Right cardiac atrium (tissue), 5 donors: ENCODE data around the gene ATP6V0D1. TPM values are rescaled to one million over a fixed set of nuclear protein-coding genes. Genes with fewer than 3 reads are reported as not detected.

Experiments used
- ATAC-seq, 2 donors: fragments of 200-7000 bp; cut with Tn5 transposase; one replicate each; pipeline versions ENCODE4 v1.8.0 to v1.9.1; 2020; ENCODE audit warnings: moderate library complexity in 2 of 2, mild to moderate bottlenecking in 1 of 2
- DNase-seq, 3 donors: peaks; one replicate each; pipeline ENCODE4 v3.0.0-alpha.2; 2020
- H3K27ac ChIP-seq: one replicate; pipeline ENCODE4 v1.5.1; 2013; ENCODE audit warnings: mild to moderate bottlenecking, low read length, control low read depth, moderate library complexity
- H3K27me3 ChIP-seq: one replicate; pipeline ENCODE4 v1.6.1; 2013; ENCODE audit not compliant: control insufficient read depth, insufficient read depth
- H3K4me1 ChIP-seq: one replicate; pipeline ENCODE4 v1.6.1; 2013; ENCODE audit warnings: low read length; ENCODE audit not compliant: control insufficient read depth, insufficient read depth
- H3K4me3 ChIP-seq: one replicate; pipeline ENCODE4 v1.5.1; 2013; ENCODE audit warnings: low read length, control low read depth
- H3K9me3 ChIP-seq: one replicate; pipeline ENCODE4 v1.6.1; 2013; ENCODE audit warnings: low read length; ENCODE audit not compliant: control insufficient read depth
- WGBS: extraction: QIAGEN DNeasy Blood & Tissue Kit; methylation state at CpG from one replicate; pipeline ENCODE4 v1.1.7; 2013; 5-methylcytosine and 5-hydroxymethylcytosine counted together
- intact Hi-C, 4 donors: fragments of 100-400 bp; cut with DNase I; formaldehyde crosslinking; loops; one replicate each; pipeline versions ENCODE4 v1.11.0 to v1.14.0; 2022 to 2023
- polyA plus RNA-seq: library from polyadenylated mRNA; stranded (reverse); fragments of 200-250 nt; gene quantifications from one replicate; pipeline ENCODE4 v1.2.3, GENCODE V29; 2013
- total RNA-seq, 4 donors: library from RNA; stranded (reverse); fragmentation: NEBNext Ultra II Directional; extraction: Animal tissue kit (Norgen Biotek cat#: 25700); gene quantifications; one replicate each; pipeline ENCODE4 v1.2.1, GENCODE V29; 2021
- donor health status: healthy with polysubstance abuse.
- donor health status: DM: no; HTN: yes; CAD: no.
- donor health status: DM: no; HTN: no; CAD: no.
- donor health status: DM: no; HTN: yes; CAD: no; lungs with severe emphysema.
- donor health status: DM: yes; HTN: yes; CAD: no.

Gene ATP6V0D1
- total and polyA plus RNA-seq, 5 donors, result 44.6 to 79.4 (median 64.8) TPM

DNA sequence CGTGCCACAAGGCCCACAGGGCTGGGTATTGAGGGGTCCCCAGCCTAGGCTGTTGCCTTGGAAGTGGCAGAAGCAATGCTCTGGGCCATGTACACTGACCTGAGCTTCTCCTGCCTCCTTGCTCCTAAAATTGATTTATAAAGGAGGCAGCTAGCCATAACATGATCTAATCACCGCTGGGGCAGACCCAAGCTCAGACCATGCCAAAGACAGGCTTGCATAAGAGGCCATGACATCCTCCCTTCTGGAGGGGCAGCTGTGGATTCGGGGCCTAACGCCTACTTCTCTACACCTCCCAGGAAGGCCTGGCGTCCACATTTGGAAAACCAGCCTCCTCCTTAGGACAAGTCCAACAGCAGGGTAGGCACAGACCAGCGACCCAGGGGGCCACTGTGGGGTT lies 37.7 kb downstream of the ATP6V0D1 start:
- peak; percentile 77 to 86 (median 80) for DNase-seq
- H3K27me3 ChIP-seq, result no peaks in the 10 kb centered on the region
- peaks cover 38% of the 10 kb centered on the region for H3K4me1 ChIP-seq
- no peak overlapping the region for H3K4me3 ChIP-seq
- peak; percentile 43 to 61 for ATAC-seq
- no peaks in the 10 kb centered on the region for H3K9me3 ChIP-seq
- intact Hi-C loops, result no loop called here
- H3K27ac ChIP-seq, result no peak overlapping the region
- 69% methylated on average over 6 of the region's 6 CpGs for WGBS

GRCh38 chr16:67442581-67443255 lies 38.2 kb downstream of the ATP6V0D1 start:
- 86% methylated on average over 13 of the region's 13 CpGs for WGBS
- no peak for DNase-seq
- intact Hi-C loops, result no loop called here

GRCh38 chr16:67441907-67442306 lies 39.0 kb downstream of the ATP6V0D1 start:
- peak; percentile 53 to 80 (median 80) for DNase-seq
- 56% methylated on average over 5 of the region's 5 CpGs for WGBS
- intact Hi-C loops, result no loop called here
- Histone ChIP-seq H3K4me3 (no peak overlapping the region), H3K9me3 (no peaks in the 10 kb centered on the region), H3K4me1 (peaks cover 31% of the 10 kb centered on the region), H3K27me3 (no peaks in the 10 kb centered on the region), H3K27ac (no peak overlapping the region)
- ATAC-seq, result peak in 1 of 2 donors; percentile 14

More at GRCh38 chr16:67442581-67443255, 38.2 kb downstream of the ATP6V0D1 start:
- H3K4me1 ChIP-seq, result peaks cover 37% of the 10 kb centered on the region
- ATAC-seq, result no peak
- no peak overlapping the region for H3K4me3 ChIP-seq
- no peaks in the 10 kb centered on the region for H3K9me3 ChIP-seq
- H3K27me3 ChIP-seq, result no peaks in the 10 kb centered on the region
- H3K27ac ChIP-seq, result no peak overlapping the region

DNA sequence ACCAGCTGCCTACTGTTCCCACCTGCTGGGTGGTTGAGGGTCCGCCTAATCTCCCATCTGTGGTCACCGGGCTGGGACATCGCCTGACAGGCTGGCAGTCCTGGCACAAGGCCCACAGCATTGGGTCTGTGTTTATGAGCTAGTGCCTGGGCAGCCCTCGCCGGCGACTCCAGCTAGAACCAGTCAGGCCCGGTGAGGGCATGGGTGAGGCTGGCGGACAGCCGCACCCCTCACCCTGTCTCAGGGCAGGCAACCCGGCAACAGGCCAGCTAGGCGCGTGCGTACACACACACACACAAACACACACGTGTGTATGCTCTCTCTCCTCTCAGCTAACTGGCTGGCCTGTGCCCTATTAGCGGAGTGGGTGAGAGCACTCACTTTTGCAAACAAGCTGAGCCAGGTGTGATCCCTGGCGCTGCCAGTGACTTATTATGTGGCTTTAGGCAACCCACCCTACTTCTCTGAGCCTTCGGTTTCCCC lies 39.6 kb downstream of the ATP6V0D1 start:
- Histone ChIP-seq H3K4me1 (peaks cover 25% of the 10 kb centered on the region), H3K27ac (no peak overlapping the region), H3K4me3 (no peak overlapping the region), H3K9me3 (no peaks in the 10 kb centered on the region), H3K27me3 (no peaks in the 10 kb centered on the region)
- DNase-seq (peak; percentile 41 to 77 (median 74)), ATAC-seq (peak in 1 of 2 donors; percentile 8)
- 72% methylated on average over 17 of the region's 17 CpGs for WGBS
- intact Hi-C loops, result no loop called here

DNA sequence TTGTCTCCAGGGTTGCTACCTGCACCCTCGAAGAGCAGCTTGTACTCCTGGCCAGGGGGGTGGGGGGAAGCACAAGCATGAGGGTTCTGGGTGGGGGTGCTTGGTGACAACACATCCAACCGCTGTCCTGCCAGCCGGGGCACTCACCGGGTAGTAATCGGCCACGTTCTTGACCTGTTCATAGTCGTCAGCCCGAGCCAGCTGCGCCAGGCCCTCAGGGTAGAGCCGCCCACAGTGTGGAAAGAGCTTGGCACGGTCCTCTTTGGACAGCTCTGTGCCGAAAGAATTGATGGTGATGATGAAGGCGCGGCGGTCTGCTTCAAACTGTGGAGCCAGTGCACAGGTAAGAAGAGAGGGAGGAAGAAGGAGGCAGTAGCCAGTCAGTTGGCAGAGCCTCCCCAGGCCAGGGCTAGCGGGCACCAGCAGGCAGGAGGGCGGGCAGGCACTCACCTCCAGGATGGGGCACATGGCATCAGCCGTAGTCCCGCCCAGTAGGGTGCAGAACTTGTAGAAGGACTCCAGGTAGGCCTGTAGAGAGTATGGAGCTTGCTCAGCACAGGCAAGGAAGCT lies 42.0 kb downstream of the ATP6V0D1 start:
- intact Hi-C loops, result no loop called here
- DNase-seq, result no peak
- no peak overlapping the region for H3K27ac ChIP-seq
- no peak overlapping the region for H3K4me3 ChIP-seq
- no peaks in the 10 kb centered on the region for H3K27me3 ChIP-seq
- ATAC-seq, result no peak
- 94% methylated on average over 19 of the region's 19 CpGs for WGBS
- no peaks in the 10 kb centered on the region for H3K9me3 ChIP-seq
- peaks cover 7% of the 10 kb centered on the region for H3K4me1 ChIP-seq

DNA sequence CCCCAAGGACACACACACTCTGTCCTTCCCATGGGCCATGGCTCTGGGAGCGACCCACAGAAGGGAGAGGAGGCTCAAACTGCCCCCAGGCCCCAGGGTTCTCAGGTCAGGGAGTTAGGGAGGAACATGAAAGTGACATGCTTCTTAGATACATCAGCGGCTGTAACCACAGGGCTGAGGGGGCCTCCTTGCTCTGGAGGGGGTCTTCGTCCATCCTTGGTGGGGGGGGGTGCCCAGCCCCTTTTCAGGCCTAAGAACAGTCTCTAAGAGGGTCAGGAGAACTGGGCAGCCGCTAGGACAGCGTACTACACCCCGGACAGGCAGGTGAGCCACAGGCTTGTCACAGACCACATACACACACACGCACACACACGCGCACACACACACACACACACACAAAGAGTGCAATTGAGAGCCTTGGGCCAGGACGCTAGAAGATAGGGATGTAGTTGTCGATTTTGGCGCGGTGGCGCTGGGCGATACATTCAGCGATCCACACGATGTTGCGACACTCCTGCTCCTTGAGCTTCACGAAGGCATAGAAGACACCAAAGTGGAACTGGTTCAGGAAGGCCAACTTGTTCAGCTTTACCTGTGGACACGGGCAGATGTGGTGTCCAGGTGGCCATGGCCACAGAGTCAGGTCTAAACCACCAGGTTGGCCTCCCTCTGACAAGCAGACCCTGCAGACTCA lies 42.7 kb downstream of the ATP6V0D1 start:
- H3K9me3 ChIP-seq, result no peaks in the 10 kb centered on the region
- no peaks in the 10 kb centered on the region for H3K27me3 ChIP-seq
- no peak overlapping the region for H3K27ac ChIP-seq
- 96% methylated on average over 20 of the region's 20 CpGs for WGBS
- ATAC-seq, result no peak
- H3K4me1 ChIP-seq, result peaks cover 3% of the 10 kb centered on the region
- intact Hi-C loops, result no loop called here
- H3K4me3 ChIP-seq, result no peak overlapping the region
- peak in 1 of 3 donors; percentile 50 for DNase-seq

DNA sequence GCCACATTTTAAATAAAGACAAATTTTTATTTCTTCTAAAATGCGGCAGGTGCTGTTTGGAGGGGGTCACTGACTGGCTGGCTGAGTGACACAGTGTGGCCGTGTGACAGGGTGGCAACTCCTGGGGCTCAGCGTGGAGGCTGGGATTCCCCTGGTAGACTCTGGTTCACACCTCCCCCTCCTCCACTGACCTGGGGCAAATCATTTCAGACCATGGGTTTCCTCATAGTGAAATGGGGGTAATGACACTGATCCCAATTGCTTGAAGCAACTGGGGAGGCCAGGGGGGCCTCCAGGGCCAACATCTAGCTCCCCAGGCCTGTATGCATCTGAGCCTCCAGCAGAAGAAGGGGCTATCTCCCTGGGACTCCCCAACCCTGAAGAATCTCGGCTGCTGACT lies 43.4 kb downstream of the ATP6V0D1 start:
- 82% methylated on average over 4 of the region's 4 CpGs for WGBS
- ATAC-seq (no peak), DNase-seq (peak in 1 of 3 donors; percentile 7)
- Histone ChIP-seq H3K27me3 (no peaks in the 10 kb centered on the region), H3K4me1 (peaks cover 3% of the 10 kb centered on the region), H3K4me3 (no peak overlapping the region), H3K9me3 (no peaks in the 10 kb centered on the region), H3K27ac (no peak overlapping the region)
- intact Hi-C loops, result no loop called here

DNA sequence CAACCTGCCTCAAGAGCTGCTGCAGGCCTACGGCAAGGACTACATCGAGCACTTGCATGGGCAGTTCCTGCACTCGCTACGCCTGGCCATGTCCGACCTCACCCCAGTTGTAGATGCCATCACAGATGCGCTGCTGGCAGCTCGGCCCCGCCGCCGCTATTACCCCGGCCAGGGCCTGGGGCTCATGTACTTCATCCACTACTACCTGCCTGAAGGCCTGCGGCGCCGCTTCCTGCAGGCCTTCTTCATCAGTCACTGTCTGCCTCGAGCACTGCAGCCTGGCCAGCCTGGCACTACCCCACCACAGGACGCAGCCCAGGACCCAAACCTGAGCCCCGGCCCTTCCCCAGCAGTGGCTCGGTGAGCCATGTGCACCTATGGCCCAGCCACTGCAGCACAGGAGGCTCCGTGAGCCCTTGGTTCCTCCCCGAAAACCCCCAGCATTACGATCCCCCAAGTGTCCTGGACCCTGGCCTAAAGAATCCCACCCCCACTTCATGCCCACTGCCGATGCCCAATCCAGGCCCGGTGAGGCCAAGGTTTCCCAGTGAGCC lies 44.2 kb downstream of the ATP6V0D1 start:
- Histone ChIP-seq H3K4me1 (no peaks in the 10 kb centered on the region), H3K27me3 (no peaks in the 10 kb centered on the region), H3K4me3 (no peak overlapping the region), H3K9me3 (no peaks in the 10 kb centered on the region), H3K27ac (no peak overlapping the region)
- intact Hi-C loops, result no loop called here
- DNase-seq (peak in 1 of 3 donors; percentile 35), ATAC-seq (no peak)
- 95% methylated on average over 23 of the region's 23 CpGs for WGBS

GRCh38 chr16:67435758-67436164 lies 45.2 kb downstream of the ATP6V0D1 start:
- Histone ChIP-seq H3K27ac (no peak overlapping the region), H3K27me3 (no peaks in the 10 kb centered on the region), H3K9me3 (no peaks in the 10 kb centered on the region), H3K4me3 (no peak overlapping the region), H3K4me1 (no peaks in the 10 kb centered on the region)
- 93% methylated on average over 16 of the region's 16 CpGs for WGBS
- intact Hi-C loops, result no loop called here
- DNase-seq (no peak), ATAC-seq (no peak)

DNA sequence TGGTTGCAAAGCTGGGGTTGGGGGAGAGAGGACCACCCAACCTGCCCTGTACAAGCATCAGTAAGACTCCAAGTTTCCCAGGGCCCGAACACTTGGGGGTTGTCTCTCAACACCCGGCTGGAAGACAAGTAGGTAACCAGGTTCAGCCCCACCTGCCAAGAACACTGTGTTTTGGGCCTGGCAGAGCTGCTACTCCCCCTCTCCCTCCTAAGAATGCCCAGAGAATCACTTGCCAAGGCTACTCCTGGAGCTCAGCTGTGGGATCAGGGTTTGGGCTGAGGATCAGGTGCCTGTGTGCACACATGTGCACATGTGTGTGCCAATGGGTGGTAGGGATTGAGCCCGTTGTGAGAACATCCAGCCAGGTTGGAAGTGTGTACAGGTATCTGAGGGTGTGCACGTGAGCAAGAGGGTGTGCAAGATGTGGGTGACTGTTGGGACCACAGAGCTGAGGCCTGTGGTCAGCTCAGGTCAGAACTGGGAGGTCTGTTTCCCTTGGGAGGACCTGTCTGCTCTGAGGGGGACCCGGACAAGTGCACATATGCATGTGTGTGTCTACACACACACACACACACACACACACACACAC lies 47.7 kb downstream of the ATP6V0D1 start:
- Histone ChIP-seq H3K27me3 (no peaks in the 10 kb centered on the region), H3K4me1 (no peaks in the 10 kb centered on the region), H3K27ac (no peak overlapping the region), H3K9me3 (no peaks in the 10 kb centered on the region), H3K4me3 (no peak overlapping the region)
- no peak for DNase-seq
- WGBS, result 94% methylated on average over 5 of the region's 5 CpGs
- ATAC-seq, result no peak
- intact Hi-C loops, result no loop called here

GRCh38 chr16:67432506-67432890 lies 48.5 kb downstream of the ATP6V0D1 start:
- no peak for ATAC-seq
- no peak overlapping the region for H3K27ac ChIP-seq
- WGBS, result 68% methylated on average over 5 of the region's 5 CpGs

More at GRCh38 chr16:67432506-67432890, 48.5 kb downstream of the ATP6V0D1 start:
- Histone ChIP-seq H3K4me3 (no peak overlapping the region), H3K27me3 (no peaks in the 10 kb centered on the region), H3K4me1 (no peaks in the 10 kb centered on the region), H3K9me3 (no peaks in the 10 kb centered on the region)
- intact Hi-C loops, result no loop called here
- no peak for DNase-seq
